NB4 (cell line): ENCODE data around the gene BRWD1.

Source experiments
- DNase-seq: peaks from one replicate; pipeline ENCODE4 v3.0.0; 2010; ENCODE audit warnings: low read depth
- H3K4me3 ChIP-seq: one replicate; pipeline ENCODE4 v1.5.1; 2011; ENCODE audit warnings: mild to moderate bottlenecking, low read depth, low read length, moderate library complexity
- CTCF ChIP-seq: IDR thresholded peaks from one replicate; pipeline ENCODE4 v1.5.1; 2012; ENCODE audit warnings: low read depth, low read length
- MAX ChIP-seq: IDR thresholded peaks from 2 replicates; pipeline ENCODE4 v1.6.1; 2011; ENCODE audit warnings: low read depth, low read length
- MYC ChIP-seq: IDR thresholded peaks from 2 replicates; pipeline ENCODE4 v1.6.1; 2011; ENCODE audit warnings: low read depth, low read length
- POLR2A ChIP-seq: IDR thresholded peaks from 2 replicates; pipeline ENCODE4 v1.6.1; 2011; ENCODE audit warnings: mild to moderate bottlenecking; ENCODE audit not compliant: insufficient read length; ENCODE audit errors: extremely low read depth

BRWD1 gene

GRCh38 chr21:39189857-39190604, 123.4 kb downstream of the BRWD1 start:
- DNase-seq: no peak

GRCh38 chr21:39188521-39189139, 124.8 kb downstream of the BRWD1 start:
- H3K4me3 ChIP-seq: no peak overlapping the region
- no peak for TF ChIP-seq MAX
- no peak for TF ChIP-seq POLR2A
- TF ChIP-seq CTCF: no peak
- TF ChIP-seq MYC: no peak
- DNase-seq: no peak

More at GRCh38 chr21:39189857-39190604, 123.4 kb downstream of the BRWD1 start:
- no peak for TF ChIP-seq POLR2A
- TF ChIP-seq CTCF: no peak
- TF ChIP-seq MYC: no peak
- no peak for TF ChIP-seq MAX
- H3K4me3 ChIP-seq: no peak overlapping the region

GRCh38 chr21:39187141-39187540, 126.3 kb downstream of the BRWD1 start:
- TF ChIP-seq CTCF (no peak), MYC (no peak), MAX (no peak), POLR2A (no peak)
- DNase-seq: no peak
- no peak overlapping the region for H3K4me3 ChIP-seq

- TF ChIP-seq MAX (no peak), CTCF (no peak), MYC (no peak), POLR2A (no peak)
- H3K4me3 ChIP-seq: no peak overlapping the region
- DNase-seq: no peak
These were observed 126.8 kb downstream of the BRWD1 start for GRCh38 chr21:39186676-39187075.

- TF ChIP-seq CTCF: no peak
- no peak for TF ChIP-seq MAX
- no peak for TF ChIP-seq MYC
- no peak for TF ChIP-seq POLR2A
- no peak overlapping the region for H3K4me3 ChIP-seq
- no peak for DNase-seq
These were observed 128.3 kb downstream of the BRWD1 start for GRCh38 chr21:39185157-39185556.
